ENCODE results near the gene MYF5.
A peak's percentile ranks its signal among the peaks of the same experiment; 100 is the strongest.

MYF5 gene

GRCh38 chr12:80761838-80762237, 45.1 kb downstream of the MYF5 start:
- TF ChIP-seq CTCF (IDR thresholded peaks at IDR 0.05; ENCODE audit: low read depth, low read length, missing control alignments), result no peak
- no peak overlapping the region for H3K4me3 ChIP-seq (replicated peaks; ENCODE audit: low read depth, low read length)
- no peak for DNase-seq (ENCODE audit: extremely low read depth, low read depth)

- H3K4me3 ChIP-seq (replicated peaks; ENCODE audit: low read depth, low read length), result no peak overlapping the region
- TF ChIP-seq CTCF (IDR thresholded peaks at IDR 0.05; ENCODE audit: low read depth, low read length, missing control alignments), result peak; percentile 39
- no peak for DNase-seq (ENCODE audit: extremely low read depth, low read depth)
These were observed 47.2 kb downstream of the MYF5 start for GRCh38 chr12:80763874-80764273.

- DNase-seq (ENCODE audit: extremely low read depth, low read depth), result no peak
- no peak for TF ChIP-seq CTCF (IDR thresholded peaks at IDR 0.05; ENCODE audit: low read depth, low read length, missing control alignments)
- no peak overlapping the region for H3K4me3 ChIP-seq (replicated peaks; ENCODE audit: low read depth, low read length)
These were observed 49.5 kb downstream of the MYF5 start for GRCh38 chr12:80766210-80766609.

- TF ChIP-seq CTCF (IDR thresholded peaks at IDR 0.05; ENCODE audit: low read depth, low read length, missing control alignments), result no peak
- no peak overlapping the region for H3K4me3 ChIP-seq (replicated peaks; ENCODE audit: low read depth, low read length)
- DNase-seq (ENCODE audit: extremely low read depth, low read depth), result no peak
These were observed 50.2 kb downstream of the MYF5 start for GRCh38 chr12:80766897-80767296.

Data from HFF-Myc (cell line).